SK-N-SH (cell line): ENCODE data around the gene MOB1A. TPM values are rescaled to one million over a fixed set of nuclear protein-coding genes. Genes with fewer than 3 reads are reported as not detected.

Experiments
- CTCF ChIA-PET: fragments of 300-600, 350-600 bp; formaldehyde crosslinking; extraction: SDS; loops from one replicate; lab custom pipeline; 2021; lab: Yijun Ruan, JAX
- POLR2A ChIA-PET: fragments of 350-600 bp; sonication (Branson Sonifier 250); formaldehyde crosslinking; extraction: SDS; loops from one replicate; lab custom pipeline; 2020; ENCODE audit warnings: antibody characterized with exemption, inconsistent platforms; lab: Yijun Ruan, JAX
- DNase-seq: peaks from one replicate; pipeline ENCODE4 v3.0.0; 2012
- H2AFZ ChIP-seq: fragments of 200-600 bp; sonication (generic); 2 replicates; pipeline ENCODE4 v1.8.1; 2016; ENCODE audit warnings: antibody characterized with exemption, mild to moderate bottlenecking, low read depth
- H3F3A ChIP-seq: fragments of 200-600 bp; sonication (generic); replicated peaks from 2 replicates; pipeline ENCODE3; 2016; ENCODE audit warnings: antibody characterized with exemption, mild to moderate bottlenecking; ENCODE audit not compliant: insufficient read depth
- H3K27ac ChIP-seq, 2 experiments: fragments of 200-500 bp in 1 of 2; fragments of 200-600 bp in 1 of 2; sonication (Bioruptor generic) in 1 of 2; sonication (generic), shearing (Covaris generic) in 1 of 2; 2 replicates each; pipeline versions ENCODE4 v1.5.1 to v1.6.1; 2014 to 2016; ENCODE audit warnings: low read depth in 2 of 2, inconsistent platforms in 1 of 2, low read length in 1 of 2, mild to moderate bottlenecking in 1 of 2, mixed read lengths in 1 of 2
- H3K27me3 ChIP-seq: fragments of 200-600 bp; sonication (generic), shearing (Covaris generic); 2 replicates; pipeline ENCODE4 v1.6.1; 2016; ENCODE audit warnings: mixed run types; ENCODE audit not compliant: insufficient read depth
- H3K36me3 ChIP-seq, 2 experiments: fragments of 200-500 bp in 1 of 2; fragments of 200-600 bp in 1 of 2; sonication (Bioruptor generic) in 1 of 2; sonication (generic) in 1 of 2; replicated peaks in 1 of 2; 2 replicates each; pipeline versions ENCODE3 to v1.5.1; 2014 to 2016; ENCODE audit warnings: low read length in 1 of 2, mild to moderate bottlenecking in 1 of 2; ENCODE audit not compliant: insufficient read depth in 2 of 2, control insufficient read depth in 1 of 2
- H3K4me1 ChIP-seq, 2 experiments: fragments of 200-500 bp in 1 of 2; fragments of 200-600 bp in 1 of 2; sonication (Bioruptor generic) in 1 of 2; sonication (generic), shearing (Covaris generic) in 1 of 2; 2 replicates each; pipeline versions ENCODE4 v1.5.1 to v1.6.1; 2014 to 2016; ENCODE audit warnings: low read depth in 1 of 2, low read length in 1 of 2, mixed run types in 1 of 2; ENCODE audit not compliant: insufficient read depth in 2 of 2, control insufficient read depth in 1 of 2
- H3K4me2 ChIP-seq: fragments of 200-600 bp; sonication (generic), shearing (Covaris generic); 2 replicates; pipeline ENCODE4 v1.6.1; 2017; ENCODE audit warnings: mixed run types
- H3K4me3 ChIP-seq, 2 experiments: fragments of 200-500 bp in 1 of 2; fragments of 200-600 bp in 1 of 2; sonication (Bioruptor generic) in 1 of 2; sonication (generic), shearing (Covaris generic) in 1 of 2; 2 replicates each; pipeline versions ENCODE4 v1.5.1 to v1.8.1; 2014 to 2016; ENCODE audit warnings: low read depth in 2 of 2, inconsistent platforms in 1 of 2, low read length in 1 of 2, mild to moderate bottlenecking in 1 of 2, mixed read lengths in 1 of 2, moderate library complexity in 1 of 2
- H3K79me2 ChIP-seq: fragments of 200-600 bp; sonication (generic); 2 replicates; pipeline ENCODE4 v1.8.1; 2017; ENCODE audit warnings: mild to moderate bottlenecking; ENCODE audit not compliant: insufficient read depth
- H3K9ac ChIP-seq: fragments of 200-600 bp; sonication (generic); 2 replicates; pipeline ENCODE4 v1.6.1; 2017; ENCODE audit warnings: mixed run types
- H3K9me2 ChIP-seq: fragments of 200-600 bp; sonication (generic); 2 replicates; pipeline ENCODE4 v1.6.1; 2017; ENCODE audit warnings: mixed run types
- H3K9me3 ChIP-seq: fragments of 200-600 bp; sonication (generic); 2 replicates; pipeline ENCODE4 v1.6.1; 2017; ENCODE audit warnings: mixed run types, mild to moderate bottlenecking, moderate library complexity
- H4K20me1 ChIP-seq: fragments of 200-600 bp; sonication (generic); 2 replicates; pipeline ENCODE4 v1.6.1; 2017; ENCODE audit warnings: mild to moderate bottlenecking, mixed run types; ENCODE audit not compliant: insufficient read depth
- ELF1 ChIP-seq: IDR thresholded peaks from 2 replicates; pipeline ENCODE4 v1.4.0; 2012
- EZH2phosphoT487 ChIP-seq: fragments of 200-600 bp; sonication (generic); IDR thresholded peaks from 2 replicates; pipeline ENCODE4 v1.6.1; 2017; ENCODE audit warnings: low read depth, mixed run types, mild to moderate bottlenecking, antibody characterized with exemption, moderate library complexity, borderline replicate concordance
- FOSL2 ChIP-seq: IDR thresholded peaks from 2 replicates; pipeline ENCODE4 v1.4.0; 2012; ENCODE audit warnings: low read depth, mild to moderate bottlenecking, moderate library complexity, borderline replicate concordance
- GABPA ChIP-seq: IDR thresholded peaks from 2 replicates; pipeline ENCODE4 v1.4.0; 2012; ENCODE audit warnings: low read depth, mild to moderate bottlenecking
- MEF2A ChIP-seq: IDR thresholded peaks from 2 replicates; pipeline ENCODE4 v1.4.0; 2012; ENCODE audit warnings: low read depth, borderline replicate concordance
- NRF1 ChIP-seq: IDR thresholded peaks from 2 replicates; pipeline ENCODE4 v1.6.1; 2012; ENCODE audit warnings: low read depth, mild to moderate bottlenecking, low read length
- RAD21 ChIP-seq: IDR thresholded peaks from 2 replicates; pipeline ENCODE4 v1.6.1; 2012; ENCODE audit warnings: mild to moderate bottlenecking, low read length
- RCOR1 ChIP-seq: fragments of 150-350 bp; IDR thresholded peaks from 2 replicates; pipeline ENCODE4 v1.6.1; 2017; ENCODE audit warnings: antibody characterized with exemption, low read length
- RXRA ChIP-seq: IDR thresholded peaks from 2 replicates; pipeline ENCODE4 v1.4.0; 2012; ENCODE audit warnings: low read depth, mild to moderate bottlenecking, borderline replicate concordance
- SIN3A ChIP-seq: IDR thresholded peaks from 2 replicates; pipeline ENCODE4 v1.6.1; 2012; ENCODE audit warnings: low read depth, mild to moderate bottlenecking, low read length, moderate library complexity, borderline replicate concordance
- SMC3 ChIP-seq: IDR thresholded peaks from 2 replicates; pipeline ENCODE4 v1.6.1; 2012; ENCODE audit warnings: low read depth, low read length, improper control_type of control experiment
- TAF1 ChIP-seq: IDR thresholded peaks from 2 replicates; pipeline ENCODE4 v1.6.1; 2012; ENCODE audit warnings: low read depth, mild to moderate bottlenecking, low read length, moderate library complexity, borderline replicate concordance
- TCF12 ChIP-seq: IDR thresholded peaks from 2 replicates; pipeline ENCODE4 v1.4.0; 2012
- WGBS: methylation state at CpG from one replicate; pipeline ENCODE4 v1.1.6; 2017; ENCODE audit warnings: low lambda C conversion rate; 5-methylcytosine and 5-hydroxymethylcytosine counted together
- polyA plus RNA-seq, 3 experiments: library from polyadenylated mRNA; depleted of rRNA; stranded (reverse); fragments of >200 nt; gene quantifications; 2 replicates each; pipeline ENCODE4 v1.2.3, GENCODE V29; 2012
- TF ChIP-seq, protein P1 (sequence below): IDR thresholded peaks from 2 replicates; pipeline ENCODE4; 2012
- TF ChIP-seq, protein P2 (sequence below): fragments of 200-600 bp; sonication (generic); IDR thresholded peaks from 2 replicates; pipeline ENCODE4 v1.6.1; 2017; ENCODE audit warnings: antibody characterized with exemption, mild to moderate bottlenecking, moderate library complexity

MOB1A gene
- polyA plus RNA-seq, 1 of the 3 experiments (the other 2 are of a cell fraction): 15.3 TPM

DNA sequence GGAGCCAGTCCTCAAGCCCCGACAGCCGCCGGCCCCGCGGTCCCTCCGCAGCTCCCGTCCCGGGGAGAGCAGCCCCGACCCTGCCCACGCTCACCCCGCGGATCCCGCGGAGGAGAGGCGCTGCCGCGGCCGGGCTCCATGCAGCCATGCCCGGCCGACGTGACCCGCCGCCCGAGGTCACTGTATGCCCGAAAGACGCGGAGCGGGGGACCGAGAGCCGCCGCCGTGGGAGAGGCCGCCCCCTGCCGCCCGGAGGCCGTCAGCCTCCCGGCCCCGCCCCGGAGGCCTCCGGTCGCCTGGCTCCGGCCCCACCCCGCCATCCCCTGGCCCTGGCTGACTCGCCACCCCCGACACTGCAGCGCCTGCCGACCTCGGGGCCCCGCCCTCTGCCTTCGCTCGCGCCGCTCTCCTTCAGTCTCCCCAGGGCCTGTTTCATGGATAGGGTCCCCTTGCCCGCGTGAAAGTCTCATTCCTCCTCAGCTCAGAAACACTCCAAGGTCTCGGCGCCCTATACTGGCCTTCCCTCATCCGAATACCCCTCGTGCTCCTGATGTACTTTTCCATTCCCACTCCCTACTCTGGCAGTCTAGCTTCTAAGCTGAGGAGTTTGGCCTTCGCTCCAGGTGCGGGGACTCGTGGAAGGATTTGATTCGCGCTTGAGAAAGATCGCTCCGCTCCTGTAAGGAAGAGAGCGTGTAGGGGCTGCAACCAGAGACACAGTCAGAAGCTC lies 30.8 kb downstream of the MOB1A start, which contains the start of gene BOLA3 (continued):
- TF ChIP-seq ELF1 (0 out of 2 replicates have a peak, but pooled peaks have one; percentile 25), RCOR1 (0 out of 2 replicates have a peak, but pooled peaks have one; percentile 38), TCF12 (no peak), EZH2phosphoT487 (no peak), RXRA (peak; percentile 64; the same call in 1 of the 2 replicates), TAF1 (peak; percentile 90), GABPA (no peak), SIN3A (peak; percentile 86; the same call in 1 of the 2 replicates), MEF2A (no peak), RAD21 (peak; percentile 25; the same call in 1 of the 2 replicates), SMC3 (no peak; the same call in 1 of the 2 replicates)
- TF ChIP-seq, protein P1, sequence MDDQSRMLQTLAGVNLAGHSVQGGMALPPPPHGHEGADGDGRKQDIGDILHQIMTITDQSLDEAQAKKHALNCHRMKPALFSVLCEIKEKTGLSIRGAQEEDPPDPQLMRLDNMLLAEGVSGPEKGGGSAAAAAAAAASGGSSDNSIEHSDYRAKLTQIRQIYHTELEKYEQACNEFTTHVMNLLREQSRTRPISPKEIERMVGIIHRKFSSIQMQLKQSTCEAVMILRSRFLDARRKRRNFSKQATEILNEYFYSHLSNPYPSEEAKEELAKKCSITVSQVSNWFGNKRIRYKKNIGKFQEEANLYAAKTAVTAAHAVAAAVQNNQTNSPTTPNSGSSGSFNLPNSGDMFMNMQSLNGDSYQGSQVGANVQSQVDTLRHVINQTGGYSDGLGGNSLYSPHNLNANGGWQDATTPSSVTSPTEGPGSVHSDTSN: no peak

DNA sequence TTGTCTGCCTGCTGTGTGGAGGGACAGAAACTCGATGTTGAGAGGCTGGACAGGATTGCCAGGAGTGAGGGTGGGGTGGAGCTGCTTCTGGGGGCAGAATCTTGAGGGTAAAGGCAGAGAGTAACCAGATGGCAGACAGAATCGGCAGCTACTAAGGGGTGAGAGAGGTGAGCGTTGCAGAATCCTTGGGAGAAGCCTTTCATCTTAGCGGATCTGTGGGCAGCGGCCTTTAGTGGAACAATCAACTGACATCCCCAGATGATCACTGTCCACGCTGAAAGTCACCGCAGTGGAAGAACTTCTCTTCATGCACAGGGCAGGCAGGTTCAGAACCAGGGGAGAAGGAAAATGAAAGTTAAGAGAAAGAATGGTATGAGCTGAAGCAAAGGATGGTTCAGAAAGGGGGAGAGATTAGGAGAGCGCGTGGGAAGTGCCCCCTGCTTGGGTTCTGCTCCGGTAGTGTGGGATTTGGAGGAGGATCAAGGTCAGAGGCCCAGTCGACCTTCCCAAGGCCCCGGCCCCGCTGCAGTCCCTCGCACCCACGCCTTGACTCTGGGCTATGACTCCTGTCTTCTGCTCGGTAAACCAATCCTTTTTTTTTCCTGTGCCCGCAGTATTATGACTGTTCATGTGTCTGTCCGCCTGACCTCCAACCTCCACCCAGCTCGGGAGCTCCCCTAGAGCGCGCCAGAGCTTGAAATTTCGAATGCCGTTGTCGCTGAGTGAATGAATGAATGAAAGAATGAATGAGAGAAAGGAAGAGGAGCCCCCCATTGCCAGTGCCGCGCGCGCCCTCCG lies 31.6 kb downstream of the MOB1A start:
- peak overlapping the region; percentile 74 for H3K9ac ChIP-seq
- CTCF ChIA-PET: interaction anchor here (0.6 to 8.7 kb wide), 18 partner anchors 9 to 329 kb away, joined by 3 to 155 read pairs (median 4); partner anchors contain the start of gene STAMBP

More for the DNA sequence above, 31.6 kb downstream of the MOB1A start:
- H3K36me3 ChIP-seq: peaks cover 13 to 25% of the 10 kb centered on the region in 2 experiments
- TF ChIP-seq TCF12: no peak
- TF ChIP-seq FOSL2: no peak
- no peak for TF ChIP-seq GABPA
- TF ChIP-seq NRF1: no peak
- TF ChIP-seq, protein P2, sequence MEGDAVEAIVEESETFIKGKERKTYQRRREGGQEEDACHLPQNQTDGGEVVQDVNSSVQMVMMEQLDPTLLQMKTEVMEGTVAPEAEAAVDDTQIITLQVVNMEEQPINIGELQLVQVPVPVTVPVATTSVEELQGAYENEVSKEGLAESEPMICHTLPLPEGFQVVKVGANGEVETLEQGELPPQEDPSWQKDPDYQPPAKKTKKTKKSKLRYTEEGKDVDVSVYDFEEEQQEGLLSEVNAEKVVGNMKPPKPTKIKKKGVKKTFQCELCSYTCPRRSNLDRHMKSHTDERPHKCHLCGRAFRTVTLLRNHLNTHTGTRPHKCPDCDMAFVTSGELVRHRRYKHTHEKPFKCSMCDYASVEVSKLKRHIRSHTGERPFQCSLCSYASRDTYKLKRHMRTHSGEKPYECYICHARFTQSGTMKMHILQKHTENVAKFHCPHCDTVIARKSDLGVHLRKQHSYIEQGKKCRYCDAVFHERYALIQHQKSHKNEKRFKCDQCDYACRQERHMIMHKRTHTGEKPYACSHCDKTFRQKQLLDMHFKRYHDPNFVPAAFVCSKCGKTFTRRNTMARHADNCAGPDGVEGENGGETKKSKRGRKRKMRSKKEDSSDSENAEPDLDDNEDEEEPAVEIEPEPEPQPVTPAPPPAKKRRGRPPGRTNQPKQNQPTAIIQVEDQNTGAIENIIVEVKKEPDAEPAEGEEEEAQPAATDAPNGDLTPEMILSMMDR: no peak
- peak overlapping the region; percentile 43 to 64; a peak in 2 of 4 replicates for H3K27ac ChIP-seq
- H3K79me2 ChIP-seq: peaks cover 35% of the 10 kb centered on the region
- POLR2A ChIA-PET: interaction anchor here (0.8 to 3.5 kb wide), 3 partner anchors 21 to 319 kb away, joined by 3 to 8 read pairs (median 3); partner anchors contain the start of gene STAMBP
- peak overlapping the region; percentile 93 for H3K4me2 ChIP-seq
- peaks cover 4 to 22% of the 10 kb centered on the region in 2 experiments; a peak in 3 of 4 replicates for H3K4me1 ChIP-seq
- no peak for DNase-seq
- H2AFZ ChIP-seq: peak overlapping the region; percentile 98
- H3F3A ChIP-seq: peaks cover 33% of the 10 kb centered on the region
- H3K9me2 ChIP-seq: no peaks in the 10 kb centered on the region
- H4K20me1 ChIP-seq: no peaks in the 10 kb centered on the region
- H3K4me3 ChIP-seq: peak overlapping the region; percentile 93 to 99
- H3K9me3 ChIP-seq: no peaks in the 10 kb centered on the region
- no peaks in the 10 kb centered on the region for H3K27me3 ChIP-seq
- WGBS: 3% methylated on average over 29 of the region's 29 CpGs
